Mesothelial cell of epicardium (in vitro differentiated cells): Measurements from ENCODE around the gene SORBS2. TPM values are rescaled to one million over a fixed set of nuclear protein-coding genes. Genes with fewer than 3 reads are reported as not detected.

Source experiments
- DNase-seq, 2 experiments: peaks; one replicate each; pipeline ENCODE4 v3.0.0; 2021; ENCODE audit warnings: low spot score in 2 of 2; ENCODE audit not compliant: unreplicated experiment in 2 of 2
- H3K27ac Mint-ChIP-seq: 2 replicates; pipeline ENCODE4 v1.8.0; 2021; ENCODE audit warnings: mixed read lengths
- H3K27me3 Mint-ChIP-seq: 2 replicates; pipeline ENCODE4 v1.8.0; 2021; ENCODE audit warnings: low read depth, mixed read lengths
- H3K36me3 Mint-ChIP-seq: 2 replicates; pipeline ENCODE4 v1.8.0; 2021; ENCODE audit warnings: mixed read lengths
- H3K4me1 Mint-ChIP-seq: 2 replicates; pipeline ENCODE4 v1.8.0; 2021; ENCODE audit warnings: mixed read lengths
- H3K4me3 Mint-ChIP-seq: 2 replicates; pipeline ENCODE4 v1.8.0; 2021; ENCODE audit warnings: mild to moderate bottlenecking, moderate library complexity, mixed read lengths
- H3K9me3 Mint-ChIP-seq: 2 replicates; pipeline ENCODE4 v1.8.0; 2021; ENCODE audit warnings: mixed read lengths
- CTCF ChIP-seq: fragments of 200-600 bp; sonication (generic); IDR thresholded peaks from one replicate; pipeline ENCODE4 v1.5.0; 2021; ENCODE audit warnings: antibody characterized with exemption; ENCODE audit not compliant: unreplicated experiment
- total RNA-seq: library from RNA; stranded (reverse); gene quantifications from 3 replicates; pipeline ENCODE4 v1.2.1, GENCODE V29; 2021

SORBS2 gene
- total RNA-seq, 1 donor from 2014 or later, result 11.0 TPM

GRCh38 chr4:185758807-185759206 is 53.2 kb downstream of the SORBS2 start:
- peaks cover 39% of the 10 kb centered on the region for H3K27me3 Mint-ChIP-seq
- no peak for DNase-seq
- peaks cover 2% of the 10 kb centered on the region for H3K9me3 Mint-ChIP-seq
- no peak for TF ChIP-seq CTCF
- H3K36me3 Mint-ChIP-seq, result no peaks in the 10 kb centered on the region
- peaks cover 4% of the 10 kb centered on the region for H3K4me1 Mint-ChIP-seq
- H3K4me3 Mint-ChIP-seq, result no peak overlapping the region
- no peak overlapping the region for H3K27ac Mint-ChIP-seq

DNA sequence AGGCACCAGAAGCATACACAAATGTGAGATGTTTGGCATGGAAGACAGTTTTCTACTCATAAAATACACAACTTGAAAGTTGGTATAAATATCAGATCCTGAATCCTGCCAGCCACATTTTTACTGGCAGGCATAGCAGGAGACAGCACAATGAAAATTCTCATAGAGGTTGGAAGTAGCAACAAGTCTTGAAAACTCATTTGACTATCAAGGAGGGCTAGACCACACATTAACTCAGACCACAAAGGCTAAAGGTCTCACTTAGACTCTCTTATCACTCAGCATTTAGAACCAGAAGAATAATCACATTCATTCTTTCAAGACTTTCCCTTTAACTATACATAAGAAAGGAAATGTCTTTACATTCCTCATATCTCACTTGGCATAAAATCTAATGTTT is 56.5 kb downstream of the SORBS2 start:
- no peaks in the 10 kb centered on the region for H3K36me3 Mint-ChIP-seq
- H3K27me3 Mint-ChIP-seq, result peaks cover 39% of the 10 kb centered on the region
- H3K4me1 Mint-ChIP-seq, result peaks cover 6% of the 10 kb centered on the region
- DNase-seq, result no peak
- peaks cover 3% of the 10 kb centered on the region for H3K9me3 Mint-ChIP-seq
- H3K4me3 Mint-ChIP-seq, result no peak overlapping the region
- no peak for TF ChIP-seq CTCF
- H3K27ac Mint-ChIP-seq, result no peak overlapping the region

DNA sequence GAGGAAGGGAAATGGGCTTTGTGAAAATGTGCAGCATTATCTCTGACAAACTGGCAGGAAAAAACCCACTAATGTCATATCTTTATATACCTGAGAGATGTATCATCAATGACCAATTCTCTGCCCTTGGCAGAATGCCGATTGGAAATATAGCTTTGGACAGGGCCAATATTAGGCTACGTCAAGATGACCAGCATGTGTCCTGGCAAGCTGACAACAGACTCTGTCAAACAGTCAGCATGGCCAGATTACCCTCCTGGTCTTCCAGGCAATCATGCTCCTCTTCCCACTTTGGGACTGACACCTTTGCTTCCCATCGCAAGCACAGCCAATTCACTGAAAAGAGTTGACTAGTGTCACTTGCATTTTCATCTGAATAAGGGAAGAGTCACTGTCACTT is 57.0 kb downstream of the SORBS2 start:
- H3K4me3 Mint-ChIP-seq, result no peak overlapping the region
- H3K27ac Mint-ChIP-seq, result no peak overlapping the region

DNA sequence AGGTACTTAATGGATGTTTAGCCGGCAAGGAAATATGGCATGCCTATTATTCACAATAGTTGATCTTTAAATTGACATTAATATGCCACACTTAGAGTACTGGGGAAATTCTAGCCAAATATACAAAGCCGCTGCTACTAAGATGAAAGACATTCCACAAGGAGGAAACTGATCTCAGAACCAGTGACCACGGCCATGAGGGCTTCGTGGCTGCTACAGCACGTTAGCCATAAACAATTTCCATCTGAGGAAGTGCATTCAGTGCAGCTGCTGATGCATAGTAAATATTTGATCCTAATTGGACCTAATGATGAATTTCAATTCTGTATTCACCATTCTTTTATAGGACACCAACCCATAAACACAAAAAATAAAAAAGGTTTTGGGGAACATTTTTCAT is 59.1 kb downstream of the SORBS2 start:
- no peak for TF ChIP-seq CTCF
- DNase-seq, result no peak
- Mint-ChIP-seq H3K36me3 (no peaks in the 10 kb centered on the region), H3K27me3 (peaks cover 36% of the 10 kb centered on the region), H3K27ac (no peak overlapping the region), H3K4me3 (no peak overlapping the region), H3K9me3 (peaks cover 3% of the 10 kb centered on the region), H3K4me1 (peaks cover 6% of the 10 kb centered on the region)

More for the DNA sequence above, 57.0 kb downstream of the SORBS2 start:
- Mint-ChIP-seq H3K4me1 (peaks cover 6% of the 10 kb centered on the region), H3K27me3 (peaks cover 39% of the 10 kb centered on the region), H3K9me3 (peaks cover 3% of the 10 kb centered on the region), H3K36me3 (no peaks in the 10 kb centered on the region)
- no peak for TF ChIP-seq CTCF
- DNase-seq, result no peak

- peaks cover 3% of the 10 kb centered on the region for H3K9me3 Mint-ChIP-seq
- H3K4me3 Mint-ChIP-seq, result no peak overlapping the region
- no peak for TF ChIP-seq CTCF
- DNase-seq, result no peak
- peaks cover 2% of the 10 kb centered on the region for H3K4me1 Mint-ChIP-seq
- peaks cover 29% of the 10 kb centered on the region for H3K27me3 Mint-ChIP-seq
- H3K36me3 Mint-ChIP-seq, result no peaks in the 10 kb centered on the region
- no peak overlapping the region for H3K27ac Mint-ChIP-seq
Measured at GRCh38 chr4:185749858-185750257, 62.1 kb downstream of the SORBS2 start.

DNA sequence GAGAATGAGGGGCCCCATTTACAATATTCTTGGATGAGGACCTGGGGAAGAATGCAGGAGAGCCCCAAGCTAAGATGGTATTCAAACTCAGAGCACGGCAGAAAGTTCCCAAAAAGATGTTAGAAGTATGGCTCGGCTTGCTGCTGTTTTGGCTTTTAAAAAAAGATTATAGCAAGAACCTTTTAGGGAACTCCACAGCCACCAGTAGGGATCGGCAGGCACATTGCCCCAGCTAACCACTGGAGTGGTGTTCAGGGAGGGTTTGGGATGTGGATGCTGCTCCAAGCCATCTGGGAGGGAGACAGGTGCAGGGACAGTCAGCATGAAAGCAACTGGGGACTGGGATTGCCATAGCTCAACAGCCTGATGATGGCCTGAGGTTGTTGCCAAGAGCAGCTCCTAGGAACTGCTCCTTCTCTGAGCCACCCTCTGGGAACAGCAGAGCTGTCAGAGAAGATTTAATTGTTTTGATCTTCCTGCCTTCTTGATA is 63.0 kb downstream of the SORBS2 start:
- Mint-ChIP-seq H3K4me1 (peaks cover 2% of the 10 kb centered on the region), H3K27me3 (peaks cover 36% of the 10 kb centered on the region), H3K36me3 (no peaks in the 10 kb centered on the region), H3K9me3 (peaks cover 2% of the 10 kb centered on the region), H3K27ac (no peak overlapping the region), H3K4me3 (no peak overlapping the region)
- DNase-seq, result no peak
- TF ChIP-seq CTCF, result no peak
